RWPE2 (cell line): Measurements from ENCODE around the gene RPTOR.

Experiments
- ATAC-seq: fragments of 200-7000 bp; cut with Tn5 transposase; 3 replicates; pipeline ENCODE4 v1.9.1; 2021; ENCODE audit warnings: low read depth
- DNase-seq: peaks from one replicate; pipeline ENCODE4 v3.0.0-alpha.2; 2020; ENCODE audit warnings: low spot score
- H3K27ac ChIP-seq: fragments of 450-650 bp; 2 replicates; pipeline ENCODE4 v1.5.1; 2017; ENCODE audit warnings: mild to moderate bottlenecking; ENCODE audit not compliant: poor library complexity, severe bottlenecking
- H3K27me3 ChIP-seq: fragments of 250-450 bp; sonication (Bioruptor Pico); 2 replicates; pipeline ENCODE4 v1.5.1; 2021; ENCODE audit warnings: mild to moderate bottlenecking, moderate library complexity; ENCODE audit not compliant: insufficient read depth, poor library complexity, severe bottlenecking
- H3K36me3 ChIP-seq: fragments of 250-450 bp; sonication (Bioruptor Pico); 2 replicates; pipeline ENCODE4 v1.5.1; 2020; ENCODE audit warnings: low read depth, mild to moderate bottlenecking, moderate library complexity
- H3K4me1 ChIP-seq: fragments of 250-450 bp; sonication (Bioruptor Pico); 2 replicates; pipeline ENCODE4 v1.5.1; 2021; ENCODE audit warnings: mild to moderate bottlenecking, moderate library complexity; ENCODE audit not compliant: insufficient read depth, poor library complexity, severe bottlenecking
- H3K4me3 ChIP-seq: fragments of 250-450 bp; sonication (Bioruptor Pico); 2 replicates; pipeline ENCODE4 v1.5.1; 2021; ENCODE audit warnings: mild to moderate bottlenecking, moderate library complexity; ENCODE audit not compliant: severe bottlenecking
- H3K9me3 ChIP-seq: fragments of 250-450 bp; sonication (Bioruptor Pico); 2 replicates; pipeline ENCODE4 v1.5.1; 2021; ENCODE audit warnings: mild to moderate bottlenecking, moderate library complexity; ENCODE audit not compliant: severe bottlenecking
- TF ChIP-seq, protein P1 (sequence below): fragments of 450-650 bp; IDR thresholded peaks from one replicate; pipeline ENCODE4 v1.5.1; 2017; ENCODE audit warnings: mild to moderate bottlenecking, moderate library complexity; ENCODE audit not compliant: poor library complexity, severe bottlenecking

The RPTOR gene

DNA sequence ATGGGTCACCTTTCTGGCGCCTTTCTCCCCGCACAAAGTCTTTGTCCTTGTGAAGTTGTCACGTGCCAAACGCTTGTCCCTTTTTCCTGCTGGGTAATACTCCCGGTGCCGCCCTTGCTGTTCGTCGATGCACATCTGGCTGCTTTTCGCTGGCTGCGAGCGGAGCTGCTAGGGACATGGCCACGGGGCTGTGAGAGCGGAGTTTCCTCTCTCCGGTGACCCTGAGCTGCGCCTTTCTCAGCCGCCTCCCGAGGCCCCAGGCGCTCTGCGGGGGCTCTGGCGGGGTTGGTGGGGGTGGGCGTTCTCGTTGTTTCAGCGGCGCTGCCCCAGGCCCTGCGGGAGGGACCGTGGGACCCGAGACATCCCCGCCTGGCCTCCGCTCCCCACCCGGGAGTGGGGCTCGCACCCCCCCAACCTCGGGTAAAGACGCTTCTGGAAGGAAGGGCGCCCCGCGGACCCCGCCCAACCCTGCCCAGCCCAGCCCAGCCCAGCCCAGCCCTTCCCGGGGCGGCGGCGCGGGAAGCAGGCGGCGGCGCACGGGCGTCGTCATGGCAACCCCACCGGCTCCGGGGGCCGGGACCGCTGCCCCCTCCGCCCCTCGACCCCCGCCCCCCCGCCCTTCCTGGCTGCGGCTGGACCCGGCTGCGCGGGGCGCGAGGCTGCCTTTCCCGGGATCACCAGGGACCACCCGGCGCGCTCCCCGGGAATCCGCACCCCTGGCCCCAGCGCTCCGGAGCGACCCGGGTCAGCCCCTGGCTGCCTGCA lies 459.3 kb downstream of the RPTOR start:
- Histone ChIP-seq H3K4me3 (no peak overlapping the region), H3K9me3 (no peaks in the 10 kb centered on the region)

DNA sequence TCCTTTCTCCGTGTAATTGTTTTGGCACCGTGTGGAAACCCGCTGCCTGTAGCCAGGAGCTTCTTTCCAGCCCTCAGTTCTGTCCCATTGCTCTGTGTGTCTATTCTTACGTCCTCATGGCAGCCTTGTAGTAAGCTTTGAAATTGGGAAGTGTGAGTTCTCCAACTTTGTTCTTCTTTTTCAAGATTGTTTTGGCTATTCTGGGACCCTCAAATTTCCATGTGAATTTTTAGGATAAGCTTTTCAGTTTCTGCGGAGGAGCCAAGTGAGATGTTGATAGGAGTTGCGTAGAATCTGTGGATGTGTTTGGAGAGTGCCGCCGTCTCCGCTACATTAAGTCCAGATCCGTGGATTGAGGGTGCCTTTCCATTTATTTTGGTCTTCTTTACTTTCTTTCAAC lies 462.3 kb downstream of the RPTOR start:
- H3K27me3 ChIP-seq = peaks cover 40% of the 10 kb centered on the region
- no peak overlapping the region for H3K27ac ChIP-seq
- no peaks in the 10 kb centered on the region for H3K36me3 ChIP-seq
- peaks cover 7% of the 10 kb centered on the region for H3K9me3 ChIP-seq
- H3K4me1 ChIP-seq = peaks cover 7% of the 10 kb centered on the region
- TF ChIP-seq, protein P1, sequence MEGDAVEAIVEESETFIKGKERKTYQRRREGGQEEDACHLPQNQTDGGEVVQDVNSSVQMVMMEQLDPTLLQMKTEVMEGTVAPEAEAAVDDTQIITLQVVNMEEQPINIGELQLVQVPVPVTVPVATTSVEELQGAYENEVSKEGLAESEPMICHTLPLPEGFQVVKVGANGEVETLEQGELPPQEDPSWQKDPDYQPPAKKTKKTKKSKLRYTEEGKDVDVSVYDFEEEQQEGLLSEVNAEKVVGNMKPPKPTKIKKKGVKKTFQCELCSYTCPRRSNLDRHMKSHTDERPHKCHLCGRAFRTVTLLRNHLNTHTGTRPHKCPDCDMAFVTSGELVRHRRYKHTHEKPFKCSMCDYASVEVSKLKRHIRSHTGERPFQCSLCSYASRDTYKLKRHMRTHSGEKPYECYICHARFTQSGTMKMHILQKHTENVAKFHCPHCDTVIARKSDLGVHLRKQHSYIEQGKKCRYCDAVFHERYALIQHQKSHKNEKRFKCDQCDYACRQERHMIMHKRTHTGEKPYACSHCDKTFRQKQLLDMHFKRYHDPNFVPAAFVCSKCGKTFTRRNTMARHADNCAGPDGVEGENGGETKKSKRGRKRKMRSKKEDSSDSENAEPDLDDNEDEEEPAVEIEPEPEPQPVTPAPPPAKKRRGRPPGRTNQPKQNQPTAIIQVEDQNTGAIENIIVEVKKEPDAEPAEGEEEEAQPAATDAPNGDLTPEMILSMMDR = no peak
- no peak overlapping the region for H3K4me3 ChIP-seq
- ATAC-seq (no peak), DNase-seq (no peak)

More for the DNA sequence above, 459.3 kb downstream of the RPTOR start:
- no peak for DNase-seq
- H3K4me1 ChIP-seq = peaks cover 7% of the 10 kb centered on the region
- TF ChIP-seq, protein P1 = no peak
- peaks cover 3% of the 10 kb centered on the region; the same call in 1 of the 2 replicates for H3K36me3 ChIP-seq
- H3K27ac ChIP-seq = no peak overlapping the region
- peaks cover 40% of the 10 kb centered on the region for H3K27me3 ChIP-seq
- ATAC-seq = no peak

DNA sequence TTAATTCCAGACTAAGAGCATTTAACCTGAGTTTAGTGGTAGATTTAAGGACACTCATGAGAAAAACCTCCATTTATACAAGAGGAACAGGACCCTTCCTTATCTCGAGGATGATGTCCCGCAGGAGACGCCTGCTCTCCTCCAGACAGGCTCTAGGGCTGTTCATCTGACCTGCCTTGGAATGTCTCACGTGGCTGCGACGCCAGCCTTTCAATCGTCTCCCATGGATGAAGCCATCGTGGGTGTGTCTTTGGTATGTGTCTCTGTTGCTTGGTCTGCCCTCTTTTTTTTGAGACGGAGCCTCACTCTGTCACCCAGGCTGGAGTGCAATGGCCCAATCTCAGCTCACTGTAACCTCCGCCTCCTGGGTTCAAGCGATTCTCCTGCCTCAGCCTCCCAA lies 463.5 kb downstream of the RPTOR start:
- DNase-seq (no peak), ATAC-seq (no peak)
- Histone ChIP-seq H3K27me3 (peaks cover 37% of the 10 kb centered on the region), H3K4me3 (no peak overlapping the region), H3K36me3 (no peaks in the 10 kb centered on the region), H3K9me3 (peaks cover 7% of the 10 kb centered on the region), H3K27ac (no peak overlapping the region), H3K4me1 (no peaks in the 10 kb centered on the region)
- TF ChIP-seq, protein P1 = no peak

DNA sequence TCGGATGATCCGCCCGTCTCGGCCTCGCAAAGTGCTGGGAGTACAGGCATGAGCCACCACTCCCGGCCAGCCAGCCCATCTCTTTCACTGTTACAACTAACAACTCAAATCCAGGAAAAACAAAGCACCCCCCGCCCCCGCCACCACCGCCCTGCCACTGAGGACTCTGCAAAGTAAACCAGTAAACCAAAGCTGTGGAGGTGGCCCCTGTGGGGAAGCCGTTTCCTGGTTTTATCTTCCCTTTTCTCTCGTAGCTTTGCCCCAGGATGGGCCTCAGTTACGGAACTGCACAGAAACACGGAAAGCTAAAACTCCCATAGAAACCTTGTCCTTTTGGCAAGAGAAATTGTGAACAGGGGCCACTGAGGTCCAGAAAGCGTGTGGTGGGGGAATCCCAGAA lies 464.5 kb downstream of the RPTOR start:
- TF ChIP-seq, protein P1 = no peak
- ATAC-seq = no peak
- Histone ChIP-seq H3K4me1 (no peaks in the 10 kb centered on the region), H3K4me3 (no peak overlapping the region), H3K27me3 (peaks cover 29% of the 10 kb centered on the region), H3K9me3 (peaks cover 7% of the 10 kb centered on the region), H3K36me3 (no peaks in the 10 kb centered on the region), H3K27ac (no peak overlapping the region)
- no peak for DNase-seq

DNA sequence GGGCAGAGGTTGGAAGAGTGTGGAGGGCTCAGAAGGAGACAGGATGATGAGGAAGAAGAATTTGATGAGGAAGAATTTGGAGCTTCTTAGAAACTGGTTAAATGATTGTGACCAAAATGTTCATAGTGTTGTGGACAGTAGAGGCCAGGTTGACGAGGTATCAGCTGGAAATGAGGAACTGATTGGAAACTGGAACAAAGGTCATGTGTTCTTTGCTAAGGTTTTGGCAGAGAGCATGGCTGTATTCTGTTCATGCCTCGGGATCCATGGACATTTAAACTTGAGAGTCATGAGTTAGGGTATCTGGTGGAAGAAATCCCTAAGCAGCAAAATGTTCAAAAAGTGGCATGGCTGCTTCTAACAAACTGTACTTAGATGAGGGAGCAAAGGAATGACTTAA lies 466.3 kb downstream of the RPTOR start:
- DNase-seq (no peak), ATAC-seq (no peak)
- H3K27ac ChIP-seq = no peak overlapping the region
- H3K9me3 ChIP-seq = peaks cover 7% of the 10 kb centered on the region
- no peak overlapping the region for H3K4me3 ChIP-seq
- H3K4me1 ChIP-seq = no peaks in the 10 kb centered on the region
- H3K27me3 ChIP-seq = peaks cover 15% of the 10 kb centered on the region
- TF ChIP-seq, protein P1 = no peak
- H3K36me3 ChIP-seq = no peaks in the 10 kb centered on the region
